DND-41 (cell line): ENCODE results near the gene SEC14L5.

ENCODE experiments used
- ATAC-seq: fragments of 200-7000 bp; cut with Tn5 transposase; 3 replicates; pipeline ENCODE4 v1.9.1; 2021; ENCODE audit warnings: low read depth; ENCODE audit not compliant: insufficient read depth
- DNase-seq: peaks from one replicate; pipeline ENCODE4 v3.0.0-alpha.2; 2020
- H2AFZ ChIP-seq: 2 replicates; pipeline ENCODE4 v1.6.0; 2012; ENCODE audit warnings: low read depth, low read length
- H3K27ac ChIP-seq: 2 replicates; pipeline ENCODE4 v1.5.1; 2012; ENCODE audit warnings: low read length, inconsistent platforms
- H3K27me3 ChIP-seq: fragments of 200-600 bp; sonication (generic); 2 replicates; pipeline ENCODE4 v1.6.0; 2012; ENCODE audit warnings: low read length, mild to moderate bottlenecking, inconsistent platforms; ENCODE audit not compliant: insufficient read depth, poor library complexity
- H3K36me3 ChIP-seq: 2 replicates; pipeline ENCODE4 v1.5.1; 2012; ENCODE audit warnings: low read length, inconsistent platforms; ENCODE audit not compliant: insufficient read depth
- H3K4me1 ChIP-seq: 2 replicates; pipeline ENCODE4 v1.5.1; 2012; ENCODE audit warnings: mild to moderate bottlenecking, low read length; ENCODE audit not compliant: insufficient read depth
- H3K4me2 ChIP-seq: 2 replicates; pipeline ENCODE4 v1.6.0; 2012; ENCODE audit warnings: mild to moderate bottlenecking, moderate library complexity, low read length, inconsistent platforms; ENCODE audit not compliant: insufficient read depth
- H3K4me3 ChIP-seq, 2 experiments: fragments of 200-600 bp in 1 of 2; shearing (Covaris generic) in 1 of 2; 2 replicates each; pipeline ENCODE4 v1.5.1; 2012 to 2016; ENCODE audit warnings: inconsistent platforms in 2 of 2, low read length in 2 of 2, mild to moderate bottlenecking in 2 of 2, low read depth in 1 of 2, moderate library complexity in 1 of 2
- H3K79me2 ChIP-seq: 2 replicates; pipeline ENCODE4 v1.6.0; 2012; ENCODE audit warnings: low read length, inconsistent platforms; ENCODE audit not compliant: insufficient read depth
- H3K9ac ChIP-seq: 2 replicates; pipeline ENCODE4 v1.6.0; 2012; ENCODE audit warnings: low read depth, mild to moderate bottlenecking, inconsistent platforms, low read length, moderate library complexity
- H3K9me3 ChIP-seq: 2 replicates; pipeline ENCODE4 v1.5.1; 2012; ENCODE audit warnings: low read length, moderate library complexity, mild to moderate bottlenecking, inconsistent platforms; ENCODE audit not compliant: insufficient read depth, severe bottlenecking
- H4K20me1 ChIP-seq: 2 replicates; pipeline ENCODE4 v1.6.0; 2012; ENCODE audit warnings: low read length; ENCODE audit not compliant: insufficient read depth
- EZH2 ChIP-seq: IDR thresholded peaks from 3 replicates; pipeline ENCODE4 v1.6.1; 2012; ENCODE audit warnings: borderline replicate concordance, low read depth, mild to moderate bottlenecking, moderate library complexity, low read length, inconsistent platforms; ENCODE audit not compliant: severe bottlenecking
- TF ChIP-seq, protein P1 (sequence below): IDR thresholded peaks from 2 replicates; pipeline ENCODE4 v1.5.1; 2012; ENCODE audit warnings: borderline replicate concordance, low read length, moderate library complexity, mild to moderate bottlenecking; ENCODE audit not compliant: poor library complexity, severe bottlenecking; ENCODE audit errors: extremely low read depth

SEC14L5 gene

DNA sequence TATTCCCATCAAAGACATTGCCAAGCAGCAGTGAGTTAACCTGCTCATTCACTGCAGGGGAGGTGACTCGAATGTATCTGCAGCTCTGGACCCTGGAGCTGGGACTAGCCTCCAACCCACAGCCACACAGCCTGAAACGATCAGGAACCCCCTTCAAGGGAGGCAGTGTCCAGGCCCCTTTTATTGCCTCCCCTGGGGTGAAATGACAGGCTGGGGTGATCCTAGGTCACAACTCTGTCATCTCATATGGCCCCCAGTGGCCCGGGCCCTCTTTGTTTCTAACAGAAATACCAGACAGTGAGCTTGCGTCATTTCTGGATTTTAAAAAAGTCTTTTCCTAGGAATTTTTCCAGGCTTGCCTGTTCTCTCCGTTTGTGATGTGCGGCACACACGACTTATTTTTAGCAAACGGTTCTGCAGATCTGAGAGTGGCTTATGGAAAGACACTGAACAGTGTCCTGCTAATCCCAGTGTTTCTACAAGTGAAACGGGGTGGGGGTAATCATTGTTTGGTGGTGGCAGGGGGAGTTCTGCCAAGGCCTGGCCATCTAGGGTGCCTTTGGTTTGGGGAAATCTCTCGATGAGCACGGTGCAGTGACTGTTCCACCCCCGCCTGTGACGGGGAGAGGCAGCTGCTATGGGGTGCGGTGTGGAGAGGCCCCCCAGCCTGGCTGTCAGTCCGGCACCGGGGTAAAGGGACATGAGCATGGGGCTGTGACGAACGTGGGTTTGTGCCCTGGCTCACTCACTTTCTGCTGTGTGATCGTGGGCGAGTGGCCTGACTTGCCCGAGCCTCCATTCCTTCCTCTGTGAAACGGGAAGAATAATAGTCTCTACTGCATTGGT is 48.4 kb downstream of the SEC14L5 start:
- Histone ChIP-seq H3K9ac (no peak overlapping the region), H3K4me1 (no peaks in the 10 kb centered on the region)
- TF ChIP-seq, protein P1, sequence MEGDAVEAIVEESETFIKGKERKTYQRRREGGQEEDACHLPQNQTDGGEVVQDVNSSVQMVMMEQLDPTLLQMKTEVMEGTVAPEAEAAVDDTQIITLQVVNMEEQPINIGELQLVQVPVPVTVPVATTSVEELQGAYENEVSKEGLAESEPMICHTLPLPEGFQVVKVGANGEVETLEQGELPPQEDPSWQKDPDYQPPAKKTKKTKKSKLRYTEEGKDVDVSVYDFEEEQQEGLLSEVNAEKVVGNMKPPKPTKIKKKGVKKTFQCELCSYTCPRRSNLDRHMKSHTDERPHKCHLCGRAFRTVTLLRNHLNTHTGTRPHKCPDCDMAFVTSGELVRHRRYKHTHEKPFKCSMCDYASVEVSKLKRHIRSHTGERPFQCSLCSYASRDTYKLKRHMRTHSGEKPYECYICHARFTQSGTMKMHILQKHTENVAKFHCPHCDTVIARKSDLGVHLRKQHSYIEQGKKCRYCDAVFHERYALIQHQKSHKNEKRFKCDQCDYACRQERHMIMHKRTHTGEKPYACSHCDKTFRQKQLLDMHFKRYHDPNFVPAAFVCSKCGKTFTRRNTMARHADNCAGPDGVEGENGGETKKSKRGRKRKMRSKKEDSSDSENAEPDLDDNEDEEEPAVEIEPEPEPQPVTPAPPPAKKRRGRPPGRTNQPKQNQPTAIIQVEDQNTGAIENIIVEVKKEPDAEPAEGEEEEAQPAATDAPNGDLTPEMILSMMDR = no peak
- no peak for TF ChIP-seq EZH2

GRCh38 chr16:5007256-5007655 is 49.1 kb downstream of the SEC14L5 start:
- no peak for TF ChIP-seq EZH2
- TF ChIP-seq, protein P1 = no peak
- ATAC-seq (no peak), DNase-seq (no peak)
- Histone ChIP-seq H3K79me2 (no peaks in the 10 kb centered on the region), H3K27me3 (no peaks in the 10 kb centered on the region), H3K4me2 (no peak overlapping the region), H2AFZ (no peak overlapping the region), H3K9me3 (no peaks in the 10 kb centered on the region), H3K9ac (no peak overlapping the region), H3K4me1 (no peaks in the 10 kb centered on the region), H4K20me1 (no peaks in the 10 kb centered on the region), H3K27ac (no peak overlapping the region), H3K36me3 (no peaks in the 10 kb centered on the region), H3K4me3 (no peak overlapping the region)

More for the DNA sequence above, 48.4 kb downstream of the SEC14L5 start:
- H3K27ac ChIP-seq = no peak overlapping the region
- ATAC-seq (no peak), DNase-seq (no peak)
- no peak overlapping the region for H3K4me3 ChIP-seq
- H3K9me3 ChIP-seq = no peaks in the 10 kb centered on the region
- H3K27me3 ChIP-seq = no peaks in the 10 kb centered on the region
- H3K36me3 ChIP-seq = no peaks in the 10 kb centered on the region
- H4K20me1 ChIP-seq = no peaks in the 10 kb centered on the region
- no peak overlapping the region for H2AFZ ChIP-seq
- H3K79me2 ChIP-seq = no peaks in the 10 kb centered on the region
- H3K4me2 ChIP-seq = no peak overlapping the region

DNA sequence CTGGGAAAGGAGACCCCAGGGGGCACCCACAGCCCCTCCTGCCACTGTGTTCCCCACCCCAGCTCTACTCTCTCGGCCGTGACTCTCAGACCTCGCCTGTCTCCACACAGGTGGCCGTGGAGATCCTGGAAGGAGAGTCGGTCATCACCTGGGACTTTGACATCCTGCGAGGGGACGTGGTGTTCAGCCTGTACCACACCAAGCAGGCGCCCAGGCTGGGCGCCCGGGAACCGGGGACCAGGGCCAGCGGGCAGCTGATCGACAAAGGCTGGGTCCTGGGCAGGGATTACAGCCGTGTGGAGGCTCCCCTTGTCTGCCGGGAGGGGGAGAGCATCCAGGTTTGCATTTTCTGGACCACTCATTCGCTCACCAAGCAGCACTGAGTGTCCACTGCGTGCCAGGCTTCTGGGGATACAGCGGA is 50.2 kb downstream of the SEC14L5 start:
- Histone ChIP-seq H3K9ac (no peak overlapping the region), H3K27me3 (no peaks in the 10 kb centered on the region), H3K4me1 (no peaks in the 10 kb centered on the region), H3K27ac (no peak overlapping the region), H2AFZ (no peak overlapping the region), H3K4me3 (no peak overlapping the region), H3K79me2 (no peaks in the 10 kb centered on the region), H3K36me3 (no peaks in the 10 kb centered on the region), H3K4me2 (no peak overlapping the region), H4K20me1 (no peaks in the 10 kb centered on the region), H3K9me3 (no peaks in the 10 kb centered on the region)
- no peak for ATAC-seq
- TF ChIP-seq, protein P1 = no peak
- TF ChIP-seq EZH2 = no peak
- DNase-seq = no peak
